Astrocyte (in vitro differentiated cells and primary cell): ENCODE measurements around the gene PCCA.
"Not testable (repeated sequence)": the region's sequence is repeated elsewhere in the genome, so short reads cannot be mapped to it uniquely, and the experiment has no call there.

Experiments used
- CTCF ChIP-seq: IDR thresholded peaks from 2 replicates; pipeline ENCODE4 v1.5.1; 2011; ENCODE audit warnings: low read depth, mild to moderate bottlenecking, inconsistent platforms, low read length, moderate library complexity; ENCODE audit not compliant: insufficient read depth
- EZH2 ChIP-seq: IDR thresholded peaks from 2 replicates; pipeline ENCODE4 v1.6.1; 2012; ENCODE audit warnings: mild to moderate bottlenecking, low read length, inconsistent platforms; ENCODE audit not compliant: insufficient read depth

- not testable (repeated sequence) for TF ChIP-seq CTCF, EZH2
These were observed 10.2 kb downstream of the PCCA start for GRCh38 chr13:100099117-100099445.
